Keratinocyte (primary cell): ENCODE results near the gene DPYD. TPM values are rescaled to one million over a fixed set of nuclear protein-coding genes. Genes with fewer than 3 reads are reported as not detected.

ENCODE experiments used
- DNase-seq: peaks from one replicate; pipeline ENCODE4 v3.0.0-alpha.2; 2011; ENCODE audit warnings: low read depth, missing footprints, low spot score
- FAIRE-seq: peaks from 2 replicates; lab custom pipeline; 2011; peaks lifted over from hg19 to GRCh38; lab: Jason Lieb, UNC
- H2AFZ ChIP-seq: 2 replicates; pipeline ENCODE4 v1.6.0; 2012; ENCODE audit warnings: low read length, control low read depth, inconsistent platforms; ENCODE audit not compliant: control insufficient read depth
- H3K27ac ChIP-seq: 2 replicates; pipeline ENCODE4 v1.5.1; 2011; ENCODE audit warnings: low read length; ENCODE audit not compliant: control insufficient read depth, insufficient read depth
- H3K27me3 ChIP-seq: 3 replicates; pipeline ENCODE4 v1.6.0; 2011; ENCODE audit warnings: low read length; ENCODE audit not compliant: control insufficient read depth, insufficient read depth; ENCODE audit errors: extremely low read depth
- H3K36me3 ChIP-seq, 2 experiments: 2 replicates in 1 of 2; 3 replicates in 1 of 2; pipeline ENCODE4 v1.5.1; 2011; ENCODE audit warnings: low read length in 2 of 2, mild to moderate bottlenecking in 1 of 2; ENCODE audit not compliant: control insufficient read depth in 2 of 2, insufficient read depth in 2 of 2; ENCODE audit errors: extremely low read depth in 1 of 2
- H3K4me1 ChIP-seq: 3 replicates; pipeline ENCODE4 v1.5.1; 2011; ENCODE audit warnings: low read length; ENCODE audit not compliant: control insufficient read depth, insufficient read depth; ENCODE audit errors: extremely low read depth
- H3K4me2 ChIP-seq: 3 replicates; pipeline ENCODE4 v1.6.0; 2011; ENCODE audit warnings: low read depth, low read length; ENCODE audit not compliant: control insufficient read depth, insufficient read depth; ENCODE audit errors: extremely low read depth
- H3K4me3 ChIP-seq, 3 experiments: fragments of 200-600 bp in 1 of 3; sonication (generic) in 1 of 3; 2 replicates in 2 of 3; 3 replicates in 1 of 3; pipeline ENCODE4 v1.5.1; 2011 to 2016; ENCODE audit warnings: low read length in 3 of 3, mild to moderate bottlenecking in 3 of 3, control low read depth in 2 of 3, inconsistent platforms in 1 of 3, low read depth in 1 of 3, mixed read lengths in 1 of 3, mixed run types in 1 of 3, moderate library complexity in 1 of 3; ENCODE audit not compliant: control insufficient read depth in 2 of 3, insufficient read depth in 2 of 3; ENCODE audit errors: extremely low read depth in 1 of 3
- H3K79me2 ChIP-seq: 2 replicates; pipeline ENCODE4 v1.6.0; 2012; ENCODE audit warnings: low read length; ENCODE audit not compliant: control insufficient read depth, insufficient read depth
- H3K9ac ChIP-seq: 3 replicates; pipeline ENCODE4 v1.6.0; 2011; ENCODE audit warnings: low read length; ENCODE audit not compliant: control insufficient read depth, insufficient read depth; ENCODE audit errors: extremely low read depth
- H3K9me1 ChIP-seq: 3 replicates; pipeline ENCODE4 v1.6.0; 2011; ENCODE audit warnings: low read length; ENCODE audit not compliant: control insufficient read depth, insufficient read depth; ENCODE audit errors: extremely low read depth
- H3K9me3 ChIP-seq: 2 replicates; pipeline ENCODE4 v1.5.1; 2012; ENCODE audit warnings: low read depth, low read length; ENCODE audit not compliant: control insufficient read depth
- H4K20me1 ChIP-seq: 3 replicates; pipeline ENCODE4 v1.6.0; 2011; ENCODE audit warnings: low read length; ENCODE audit not compliant: control insufficient read depth, insufficient read depth; ENCODE audit errors: extremely low read depth
- CTCF ChIP-seq, 3 experiments: IDR thresholded peaks in 1 of 3; conservative IDR thresholded peaks in 1 of 3; optimal IDR thresholded peaks in 1 of 3; 2 replicates in 2 of 3; 3 replicates in 1 of 3; pipeline versions ENCODE3 to v1.5.1; 2011; ENCODE audit warnings: low read length in 3 of 3, mild to moderate bottlenecking in 3 of 3, moderate library complexity in 2 of 3, control low read depth in 1 of 3, inconsistent platforms in 1 of 3; ENCODE audit not compliant: insufficient read depth in 2 of 3; ENCODE audit errors: extremely low read depth in 1 of 3
- EZH2 ChIP-seq: IDR thresholded peaks from one replicate; pipeline ENCODE4 v1.6.1; 2012; ENCODE audit warnings: inconsistent platforms, mild to moderate bottlenecking, low read length, moderate library complexity
- dilution Hi-C: fragments of 300-500 bp; cut with MboI; formaldehyde crosslinking; loops from one replicate; pipeline ENCODE4 v1.7.0; 2020; ENCODE audit warnings: low sequenced_read_pairs; ENCODE audit not compliant: extremely low pct_ligation_motif_present
- polyA plus RNA-seq, 5 experiments: library from polyadenylated mRNA; depleted of rRNA in 3 of 5; stranded (reverse) in 3 of 5; stranded (forward) in 1 of 5; unstranded in 1 of 5; fragments of >200 nt; gene quantifications; 1 replicate in 1 of 5; 2 replicates in 3 of 5; 3 replicates in 1 of 5; pipeline versions ENCODE4 v1.2.1 to v1.2.3, GENCODE V29; 2011 to 2012; ENCODE audit warnings: missing spikeins in 2 of 5, low read depth in 1 of 5, low replicate concordance in 1 of 5

Gene DPYD
- polyA plus RNA-seq, 1 donor (not counting 4 experiments of a cell fraction or from before 2014, with no cell fraction given): 1.9 TPM

GRCh38 chr1:97451046-97451826 lies 469.6 kb downstream of the DPYD start:
- dilution Hi-C loops: no loop called here
- no peak for TF ChIP-seq EZH2
- no peak for TF ChIP-seq CTCF (optimal IDR thresholded peaks at IDR 0.05 in 1 of 3, IDR thresholded peaks at IDR 0.05 in 1 of 3, conservative IDR thresholded peaks at IDR 0.05 in 1 of 3; ENCODE audit: extremely low read depth in 1 of 3, insufficient read depth in 2 of 3, low read length in 3 of 3)
- Histone ChIP-seq H3K4me1 (no peaks in the 10 kb centered on the region), H3K9me1 (no peaks in the 10 kb centered on the region), H3K27me3 (no peaks in the 10 kb centered on the region), H3K4me3 (no peak overlapping the region), H4K20me1 (no peaks in the 10 kb centered on the region), H3K36me3 (no peaks in the 10 kb centered on the region), H3K9me3 (no peaks in the 10 kb centered on the region), H3K27ac (no peak overlapping the region), H3K79me2 (no peaks in the 10 kb centered on the region), H3K4me2 (no peak overlapping the region), H3K9ac (no peak overlapping the region), H2AFZ (no peak overlapping the region)
- FAIRE-seq (no peak), DNase-seq (no peak)

- dilution Hi-C loops: no loop called here
- Histone ChIP-seq H3K27me3 (no peaks in the 10 kb centered on the region), H3K27ac (no peak overlapping the region), H3K4me2 (no peak overlapping the region), H3K4me1 (no peaks in the 10 kb centered on the region), H4K20me1 (no peaks in the 10 kb centered on the region), H2AFZ (no peak overlapping the region), H3K9me1 (no peaks in the 10 kb centered on the region), H3K9me3 (no peaks in the 10 kb centered on the region), H3K36me3 (no peaks in the 10 kb centered on the region), H3K79me2 (no peaks in the 10 kb centered on the region), H3K4me3 (no peak overlapping the region), H3K9ac (no peak overlapping the region)
- TF ChIP-seq CTCF (optimal IDR thresholded peaks at IDR 0.05 in 1 of 3, IDR thresholded peaks at IDR 0.05 in 1 of 3, conservative IDR thresholded peaks at IDR 0.05 in 1 of 3; ENCODE audit: extremely low read depth in 1 of 3, insufficient read depth in 2 of 3, low read length in 3 of 3): no peak
- DNase-seq (no peak), FAIRE-seq (no peak)
These were observed 478.9 kb downstream of the DPYD start for GRCh38 chr1:97441966-97442365.
